BLaER1 (cell line): ENCODE measurements around the gene SLC25A30.

Experiments used
- H3K27ac ChIP-seq: shearing (Covaris generic); formaldehyde crosslinking; 2 replicates; pipeline ENCODE4 v1.8.1; 2022
- H3K27me3 ChIP-seq: shearing (Covaris generic); formaldehyde crosslinking; 2 replicates; pipeline ENCODE4 v1.8.1; 2022
- H3K36me3 ChIP-seq: shearing (Covaris generic); formaldehyde crosslinking; 2 replicates; pipeline ENCODE4 v1.8.1; 2022
- H3K4me1 ChIP-seq: shearing (Covaris generic); formaldehyde crosslinking; 2 replicates; pipeline ENCODE4 v1.8.1; 2022
- H3K4me2 ChIP-seq: shearing (Covaris generic); formaldehyde crosslinking; 2 replicates; pipeline ENCODE4 v1.8.1; 2022
- H3K4me3 ChIP-seq: shearing (Covaris generic); formaldehyde crosslinking; 2 replicates; pipeline ENCODE4 v1.8.1; 2022
- H3K9ac ChIP-seq: shearing (Covaris generic); formaldehyde crosslinking; 2 replicates; pipeline ENCODE4 v1.8.1; 2022
- H3K9me3 ChIP-seq: shearing (Covaris generic); formaldehyde crosslinking; 2 replicates; pipeline ENCODE4 v1.8.1; 2022
- H4K20me1 ChIP-seq: shearing (Covaris generic); formaldehyde crosslinking; 2 replicates; pipeline ENCODE4 v1.8.1; 2022
- Cebpa-rat ChIP-seq: shearing (Covaris generic); IDR thresholded peaks from 2 replicates; pipeline ENCODE4 v1.8.1; 2022

SLC25A30 gene

DNA sequence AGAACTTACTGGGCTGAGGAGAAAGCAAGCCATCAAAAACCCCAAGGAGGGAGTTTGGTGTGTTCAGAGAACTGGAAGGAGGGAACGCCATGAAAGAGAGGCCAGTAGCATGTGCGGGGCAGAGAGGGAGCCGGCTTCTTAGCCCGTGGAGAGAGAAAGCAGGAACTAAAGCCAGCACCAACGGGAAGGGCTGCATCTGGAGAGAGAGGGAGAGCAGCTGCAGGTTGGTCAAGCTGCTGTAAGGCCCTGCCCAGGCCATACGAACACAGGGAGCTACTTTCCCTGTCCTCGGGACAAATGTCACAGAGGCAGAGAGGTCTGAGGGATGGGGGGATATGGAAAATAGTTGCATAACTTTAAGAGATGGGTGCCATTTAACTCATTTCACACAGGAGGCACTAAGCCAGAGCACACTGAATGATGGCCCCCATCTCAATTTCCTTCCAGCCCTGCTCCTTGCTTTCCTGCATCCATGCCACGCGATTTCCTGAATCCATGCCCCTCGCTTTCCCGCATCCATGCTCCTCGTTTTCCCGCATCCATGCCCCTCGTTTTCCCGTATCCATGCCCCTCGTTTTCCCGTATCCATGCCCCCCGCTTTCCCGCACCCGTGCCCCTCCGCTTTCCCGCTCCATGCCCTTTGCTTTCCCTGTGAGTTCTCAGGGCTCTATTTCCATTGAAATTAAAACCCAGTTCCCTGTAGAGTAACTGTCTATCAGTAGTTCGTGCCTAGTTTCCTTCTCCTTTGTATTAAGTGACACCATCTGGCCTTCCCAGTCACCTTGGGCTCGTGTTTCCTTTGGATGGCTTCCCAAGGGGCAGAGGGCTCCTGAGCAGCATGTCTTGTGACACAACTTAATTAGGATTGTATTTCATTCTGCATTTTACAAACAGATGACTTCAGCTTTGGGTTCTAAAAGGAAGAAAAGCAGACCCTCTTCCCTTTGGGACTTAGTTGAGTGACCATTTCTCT is 45.7 kb downstream of the SLC25A30 start:
- Histone ChIP-seq H3K27ac (no peak overlapping the region), H3K4me1 (peaks cover 20% of the 10 kb centered on the region), H4K20me1 (no peaks in the 10 kb centered on the region), H3K36me3 (peaks cover 20% of the 10 kb centered on the region), H3K9me3 (peaks cover 5% of the 10 kb centered on the region; the same call in 1 of the 2 replicates), H3K4me2 (peak overlapping the region; percentile 12), H3K27me3 (no peaks in the 10 kb centered on the region), H3K4me3 (no peak overlapping the region), H3K9ac (no peak overlapping the region)
- no peak for TF ChIP-seq Cebpa-rat

DNA sequence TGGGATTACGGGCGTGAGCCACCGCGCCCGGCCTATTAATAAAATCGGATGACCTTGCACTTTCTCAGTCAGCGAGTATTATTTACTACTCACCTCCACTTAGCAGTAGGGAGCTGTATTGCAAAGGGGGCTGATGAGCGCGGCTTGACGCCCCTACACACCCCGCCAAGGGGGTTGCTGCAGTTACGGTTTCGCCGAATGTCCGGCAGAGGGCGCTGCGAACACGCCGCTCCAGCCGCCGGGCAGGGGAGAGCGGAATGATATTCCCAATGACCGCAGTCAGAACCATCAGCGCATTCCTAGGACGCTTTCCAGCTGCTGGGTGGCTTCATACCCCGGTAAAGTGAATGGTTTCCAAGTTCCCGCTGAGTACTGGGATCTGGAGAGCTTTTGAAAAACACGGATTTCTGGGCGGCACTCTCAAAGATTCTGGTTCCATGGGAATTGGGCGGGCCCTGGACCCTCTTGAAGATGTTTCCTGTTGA is 47.2 kb downstream of the SLC25A30 start:
- no peaks in the 10 kb centered on the region for H3K27me3 ChIP-seq
- TF ChIP-seq Cebpa-rat = no peak
- H3K9me3 ChIP-seq = peaks cover 5% of the 10 kb centered on the region; the same call in 1 of the 2 replicates
- H3K4me3 ChIP-seq = no peak overlapping the region
- H4K20me1 ChIP-seq = no peaks in the 10 kb centered on the region
- H3K4me2 ChIP-seq = no peak overlapping the region
- H3K36me3 ChIP-seq = peaks cover 20% of the 10 kb centered on the region
- H3K27ac ChIP-seq = no peak overlapping the region
- no peak overlapping the region for H3K9ac ChIP-seq
- peaks cover 27% of the 10 kb centered on the region for H3K4me1 ChIP-seq

DNA sequence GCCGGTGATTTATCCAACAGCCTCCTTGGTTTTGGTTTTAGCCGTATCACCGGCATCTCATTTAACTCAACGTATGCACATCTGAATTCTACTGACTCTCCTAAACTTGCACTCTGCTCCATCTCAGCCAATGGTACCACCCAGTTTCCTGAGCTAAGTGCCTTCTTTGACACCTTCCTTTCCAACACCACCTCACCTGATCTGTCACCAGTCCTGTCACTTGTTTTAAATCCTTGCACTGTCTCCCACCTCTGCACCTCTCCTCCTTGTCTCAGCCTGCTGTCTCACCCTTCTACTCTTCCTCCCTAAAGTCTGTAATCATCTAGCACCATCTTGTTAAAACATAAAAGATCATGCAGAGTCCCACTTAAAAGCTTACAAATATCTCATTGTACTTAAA is 49.1 kb downstream of the SLC25A30 start:
- H3K9ac ChIP-seq = no peak overlapping the region
- H3K4me2 ChIP-seq = no peak overlapping the region

DNA sequence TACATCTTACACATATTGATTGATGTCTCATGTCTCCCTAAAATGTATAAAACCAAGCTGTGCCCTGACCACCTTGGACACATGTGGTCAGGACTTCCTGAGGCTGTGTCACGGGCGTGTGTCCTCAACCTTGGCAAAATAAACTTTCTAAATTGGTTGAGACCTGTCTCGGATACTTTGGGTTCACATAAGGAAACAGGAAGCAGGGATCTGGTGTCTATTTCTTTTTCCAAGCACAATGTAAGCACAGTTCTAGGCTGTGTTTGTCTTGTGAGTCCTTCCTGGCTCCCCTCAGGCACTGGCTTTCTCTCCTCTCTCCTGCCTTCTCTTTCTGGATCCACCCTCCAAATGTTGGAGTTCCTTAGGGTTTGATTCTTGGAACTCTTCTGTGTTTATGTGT is 49.6 kb downstream of the SLC25A30 start:
- Histone ChIP-seq H3K36me3 (peaks cover 34% of the 10 kb centered on the region), H3K4me1 (peaks cover 27% of the 10 kb centered on the region), H3K27ac (no peak overlapping the region), H4K20me1 (no peaks in the 10 kb centered on the region), H3K9ac (no peak overlapping the region), H3K27me3 (no peaks in the 10 kb centered on the region), H3K4me3 (no peak overlapping the region), H3K4me2 (no peak overlapping the region), H3K9me3 (peaks cover 12% of the 10 kb centered on the region)
- TF ChIP-seq Cebpa-rat = no peak

More for the DNA sequence above, 49.1 kb downstream of the SLC25A30 start:
- Histone ChIP-seq H3K9me3 (peaks cover 6% of the 10 kb centered on the region), H3K4me1 (peaks cover 27% of the 10 kb centered on the region), H4K20me1 (no peaks in the 10 kb centered on the region), H3K4me3 (no peak overlapping the region), H3K27ac (no peak overlapping the region), H3K36me3 (peaks cover 31% of the 10 kb centered on the region), H3K27me3 (no peaks in the 10 kb centered on the region)
- no peak for TF ChIP-seq Cebpa-rat

DNA sequence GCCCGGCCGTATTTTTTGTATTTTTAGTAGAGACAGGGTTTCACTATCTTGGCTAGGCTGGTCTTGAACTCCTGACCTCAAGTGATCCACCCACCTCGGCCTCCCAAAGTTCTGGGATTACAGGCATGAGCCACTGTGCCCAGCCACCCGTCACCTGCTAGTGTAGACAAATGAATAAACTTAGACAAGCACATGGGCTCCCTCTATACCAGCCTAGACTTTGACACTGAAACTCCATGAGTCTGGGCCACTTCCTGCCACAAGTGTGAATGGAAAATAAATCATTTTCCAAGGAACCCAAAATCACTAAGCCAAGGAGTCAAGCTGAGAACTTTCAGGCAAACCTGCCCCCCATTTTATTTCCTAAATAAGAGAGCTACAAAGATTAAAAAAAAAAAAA is 50.2 kb downstream of the SLC25A30 start:
- H3K27ac ChIP-seq = no peak overlapping the region
- TF ChIP-seq Cebpa-rat = no peak

DNA sequence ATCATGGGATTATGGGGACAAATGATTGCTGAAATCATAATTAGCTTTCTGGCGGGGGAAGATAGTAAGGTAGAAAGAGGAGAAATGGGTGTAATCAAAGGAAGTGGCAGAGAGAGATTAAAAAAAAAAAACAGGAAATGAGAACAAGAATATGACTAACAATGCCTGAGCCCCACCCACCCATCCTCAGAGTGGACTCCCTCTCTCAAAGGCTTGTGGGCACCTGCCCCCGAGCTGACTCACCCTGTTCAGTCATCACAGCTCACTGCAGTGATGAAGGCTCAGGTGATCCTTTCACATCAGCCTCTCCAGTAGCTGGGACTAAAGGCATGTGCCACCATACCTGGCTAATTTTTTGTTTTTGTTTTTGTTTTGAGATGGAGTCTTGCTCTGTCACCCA is 50.8 kb downstream of the SLC25A30 start:
- Histone ChIP-seq H3K36me3 (peaks cover 43% of the 10 kb centered on the region), H3K4me3 (no peak overlapping the region), H3K4me2 (0 out of 2 replicates have a peak overlapping the region, but pooled peaks have one; percentile 17), H3K4me1 (peaks cover 17% of the 10 kb centered on the region), H3K27ac (no peak overlapping the region), H3K9me3 (peaks cover 24% of the 10 kb centered on the region), H4K20me1 (no peaks in the 10 kb centered on the region), H3K27me3 (no peaks in the 10 kb centered on the region), H3K9ac (no peak overlapping the region)
- TF ChIP-seq Cebpa-rat = no peak

More for the DNA sequence above, 50.2 kb downstream of the SLC25A30 start:
- no peak overlapping the region for H3K4me2 ChIP-seq
- no peaks in the 10 kb centered on the region for H3K27me3 ChIP-seq
- H3K36me3 ChIP-seq = peaks cover 36% of the 10 kb centered on the region
- H4K20me1 ChIP-seq = no peaks in the 10 kb centered on the region
- no peak overlapping the region for H3K9ac ChIP-seq
- H3K9me3 ChIP-seq = peaks cover 17% of the 10 kb centered on the region
- peaks cover 23% of the 10 kb centered on the region for H3K4me1 ChIP-seq
- H3K4me3 ChIP-seq = no peak overlapping the region

DNA sequence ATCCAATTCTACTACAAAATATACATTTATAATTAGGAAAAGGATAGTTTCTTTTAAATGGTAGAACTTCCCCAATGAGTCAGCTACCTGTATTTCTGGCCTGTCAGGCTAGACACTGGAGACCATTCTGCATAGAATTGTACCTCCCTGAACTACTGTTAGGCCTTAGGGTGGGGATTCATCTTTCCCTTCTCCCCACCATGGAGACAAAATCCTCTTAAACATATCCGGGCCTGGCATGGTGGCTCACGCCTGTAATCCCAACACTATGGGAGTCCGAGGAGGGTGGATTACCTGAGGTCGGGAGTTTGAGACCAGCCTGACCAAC is 52.7 kb downstream of the SLC25A30 start:
- H3K4me3 ChIP-seq = no peak overlapping the region
- no peaks in the 10 kb centered on the region for H4K20me1 ChIP-seq
- TF ChIP-seq Cebpa-rat = no peak
- no peak overlapping the region for H3K4me2 ChIP-seq
- H3K4me1 ChIP-seq = peaks cover 17% of the 10 kb centered on the region
- H3K36me3 ChIP-seq = peaks cover 48% of the 10 kb centered on the region
- peaks cover 20% of the 10 kb centered on the region for H3K9me3 ChIP-seq
- H3K27me3 ChIP-seq = no peaks in the 10 kb centered on the region
- no peak overlapping the region for H3K9ac ChIP-seq
- H3K27ac ChIP-seq = no peak overlapping the region

DNA sequence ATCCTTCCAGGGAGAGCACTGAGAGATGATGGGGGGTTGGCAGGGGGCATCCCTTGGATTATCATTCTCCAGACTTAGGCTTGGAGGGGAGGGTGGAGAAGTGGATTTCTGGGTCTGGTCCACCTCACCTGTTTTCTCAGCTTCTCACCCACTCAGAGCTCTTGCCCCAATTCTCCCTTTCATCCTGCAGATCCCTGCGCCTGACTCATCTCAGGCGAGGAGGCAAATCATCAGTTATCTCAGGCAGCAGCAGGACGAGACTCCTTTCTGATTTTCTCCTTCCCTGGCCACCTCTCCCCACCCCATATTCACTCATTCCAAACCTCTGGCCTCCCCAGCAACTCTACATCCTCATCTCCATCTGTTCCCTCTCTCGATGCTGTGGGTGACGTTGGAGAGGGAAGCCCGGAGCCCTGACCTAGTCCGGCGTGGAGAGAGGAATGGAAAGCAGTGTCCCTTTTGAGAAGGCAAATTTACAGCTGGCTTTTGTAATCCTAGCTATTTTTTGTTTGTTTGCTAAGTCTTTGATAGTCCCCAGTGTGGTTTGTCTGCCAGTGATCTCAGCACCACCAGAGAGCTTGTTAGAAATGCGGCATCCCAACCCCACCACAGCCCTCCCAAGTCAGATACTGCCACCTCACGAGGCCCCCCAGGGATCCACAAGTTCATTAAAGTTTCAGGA is 53.2 kb downstream of the SLC25A30 start:
- H3K9ac ChIP-seq = no peak overlapping the region
- H3K36me3 ChIP-seq = peaks cover 50% of the 10 kb centered on the region
- no peak overlapping the region for H3K4me3 ChIP-seq
- H3K9me3 ChIP-seq = peaks cover 20% of the 10 kb centered on the region
- H3K27me3 ChIP-seq = no peaks in the 10 kb centered on the region
- H3K4me1 ChIP-seq = peaks cover 17% of the 10 kb centered on the region
- no peak overlapping the region for H3K27ac ChIP-seq
- no peaks in the 10 kb centered on the region for H4K20me1 ChIP-seq
- no peak overlapping the region for H3K4me2 ChIP-seq
- TF ChIP-seq Cebpa-rat = no peak

DNA sequence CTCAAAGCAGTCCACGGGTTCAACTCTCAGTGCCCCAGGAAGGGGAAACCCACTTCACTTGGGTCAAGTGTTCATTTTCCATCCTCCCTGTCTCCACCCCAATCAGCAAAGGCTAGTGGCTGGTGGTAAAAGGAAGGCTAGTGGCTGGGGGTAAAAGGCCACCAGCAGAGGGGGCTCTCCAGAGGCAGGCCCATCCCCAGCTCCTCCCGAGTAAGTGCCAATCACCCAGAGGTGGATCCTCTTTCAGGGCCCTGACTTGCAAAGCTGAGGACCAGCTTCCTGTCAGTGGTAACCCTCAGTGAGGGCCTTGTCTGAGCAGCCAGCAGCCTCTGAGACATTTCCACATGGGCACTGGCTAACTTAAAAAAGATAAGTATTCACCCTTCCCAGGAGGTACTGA is 55.2 kb downstream of the SLC25A30 start:
- Histone ChIP-seq H3K27me3 (no peaks in the 10 kb centered on the region), H4K20me1 (no peaks in the 10 kb centered on the region), H3K9ac (no peak overlapping the region), H3K36me3 (peaks cover 57% of the 10 kb centered on the region), H3K4me2 (no peak overlapping the region), H3K9me3 (peaks cover 20% of the 10 kb centered on the region), H3K27ac (no peak overlapping the region), H3K4me1 (peaks cover 11% of the 10 kb centered on the region), H3K4me3 (no peak overlapping the region)
- TF ChIP-seq Cebpa-rat = no peak

DNA sequence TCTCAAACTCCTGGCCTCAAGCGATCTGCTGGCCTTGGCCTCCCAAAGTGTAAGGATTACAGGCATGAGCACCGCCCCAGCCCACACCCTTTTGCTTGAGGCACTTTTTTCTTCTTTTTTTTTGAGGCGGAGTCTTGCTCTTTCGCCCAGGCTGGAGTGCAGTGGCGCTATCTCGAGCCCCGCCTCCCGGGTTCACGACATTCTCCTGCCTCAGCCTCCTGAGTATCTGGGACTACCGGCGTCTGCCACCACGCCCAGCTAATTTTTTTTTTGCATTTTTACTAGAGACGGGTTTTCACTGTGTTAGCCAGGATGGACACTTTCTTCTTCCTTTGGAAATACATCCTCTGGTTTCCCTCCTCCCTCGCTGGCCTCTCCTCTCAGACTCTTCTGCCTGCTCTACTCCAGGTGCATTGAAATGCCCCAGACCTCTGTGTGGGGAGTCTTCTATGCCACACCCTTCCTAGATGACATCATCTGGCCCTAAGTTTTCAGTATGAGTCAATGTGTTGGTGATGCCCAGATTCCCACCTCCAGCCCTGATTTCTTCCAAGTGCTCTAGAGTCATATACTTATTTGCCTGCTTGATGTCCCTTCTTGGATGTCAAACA is 56.5 kb downstream of the SLC25A30 start:
- Histone ChIP-seq H3K4me3 (no peak overlapping the region), H3K36me3 (peaks cover 69% of the 10 kb centered on the region), H3K27me3 (no peaks in the 10 kb centered on the region), H3K4me2 (no peak overlapping the region), H3K4me1 (peaks cover 11% of the 10 kb centered on the region), H3K9ac (no peak overlapping the region), H3K27ac (no peak overlapping the region), H4K20me1 (no peaks in the 10 kb centered on the region), H3K9me3 (peaks cover 20% of the 10 kb centered on the region)
- TF ChIP-seq Cebpa-rat = no peak
